ENCODE measurements around the gene SLC22A14. TPM values are rescaled to one million over a fixed set of nuclear protein-coding genes. Genes with fewer than 3 reads are reported as not detected.

Gene SLC22A14
- total and polyA plus RNA-seq, 9 of the 15 experiments (the other 6 are each of a cell fraction or from before 2014, with no cell fraction given), result 0.03 to 0.07 TPM; not detected in 7

- no peak for TF ChIP-seq ATF6 (CRISPR knock-in tag; IDR thresholded peaks at IDR 0.05)
- no peak for TF ChIP-seq CREB5 (CRISPR knock-in tag; IDR thresholded peaks at IDR 0.05)
- no peak for TF ChIP-seq PATZ1 (CRISPR knock-in tag; IDR thresholded peaks at IDR 0.05; ENCODE audit: borderline replicate concordance)
- TF ChIP-seq ID3 (CRISPR knock-in tag; IDR thresholded peaks at IDR 0.05), result no peak
- no peak for TF ChIP-seq ID3 (tag; IDR thresholded peaks at IDR 0.05)
- no peak for TF ChIP-seq NR3C1 (CRISPR knock-in tag; IDR thresholded peaks at IDR 0.05)
- no peak for TF ChIP-seq PHF8 (IDR thresholded peaks at IDR 0.05; ENCODE audit: borderline replicate concordance, low read length)
- TF ChIP-seq ZNF740 (CRISPR knock-in tag; IDR thresholded peaks at IDR 0.05), result no peak
- no peak for TF ChIP-seq ZNF740 (tag; IDR thresholded peaks at IDR 0.05)
- no peak for TF ChIP-seq HIVEP1 (CRISPR knock-in tag; IDR thresholded peaks at IDR 0.05)
- no peak for TF ChIP-seq RFX7 (CRISPR knock-in tag; IDR thresholded peaks at IDR 0.05)
- no peak for TF ChIP-seq NR4A1 (CRISPR knock-in tag; IDR thresholded peaks at IDR 0.05)
- no peak for TF ChIP-seq NR4A1 (tag; IDR thresholded peaks at IDR 0.05)
- no peak for TF ChIP-seq SETDB1 (IDR thresholded peaks at IDR 0.05; ENCODE audit: low read length)
- no peak for TF ChIP-seq PRPF4 (IDR thresholded peaks at IDR 0.05; ENCODE audit: insufficient read depth, low read depth, low read length, poor library complexity, severe bottlenecking)
- no peak for TF ChIP-seq MNT (conservative IDR thresholded peaks at IDR 0.05)
- no peak for TF ChIP-seq MTF1 (CRISPR knock-in tag; IDR thresholded peaks at IDR 0.05; ENCODE audit: borderline replicate concordance)
- no peak for TF ChIP-seq BMI1 (IDR thresholded peaks at IDR 0.05; ENCODE audit: low read length)
These were observed 65.5 kb downstream of the SLC22A14 start (continued) for GRCh38 chr3:38347421-38348200.

Measured in K562 (cell line).